ENCODE measurements around the gene E2F2. TPM values are rescaled to one million over a fixed set of nuclear protein-coding genes. Genes with fewer than 3 reads are reported as not detected.

The E2F2 gene
- total RNA-seq, 4 donors from 2014 or later: 0.40 TPM; not detected in 3

- peaks cover 21 to 22% of the 10 kb centered on the region in 2 donors for H3K4me1 ChIP-seq
Measured at GRCh38 chr1:23526329-23527041, 4.5 kb downstream of the E2F2 start.

GRCh38 chr1:23525558-23526250 lies 5.3 kb downstream of the E2F2 start:
- TF ChIP-seq POLR2A (IDR thresholded peaks at IDR 0.05) (no peak), CTCF (IDR thresholded peaks at IDR 0.05 in 4 of 5, conservative IDR thresholded peaks at IDR 0.05 in 1 of 5) (no peak)
- DNase-seq (no peak), ATAC-seq (no peak)
- no peak overlapping the region for H3K27ac ChIP-seq
- intact Hi-C loops (cut with DNase I; ENCODE audit: low total_unique reads) (no loop called here), in situ Hi-C loops (cut with MboI; ENCODE audit: low sequenced_read_pairs in 4 of 4) (no loop called here)
- no peaks in the 10 kb centered on the region for H3K36me3 ChIP-seq
- H3K4me3 ChIP-seq: no peak overlapping the region
- H3K9me3 ChIP-seq: no peaks in the 10 kb centered on the region
- peaks cover 0 to 7% (median 4%) of the 10 kb centered on the region in 3 donors for H3K27me3 ChIP-seq
- peaks cover 16% of the 10 kb centered on the region in 2 donors for H3K4me1 ChIP-seq

More at GRCh38 chr1:23526329-23527041, 4.5 kb downstream of the E2F2 start:
- in situ Hi-C loops (cut with MboI; ENCODE audit: low sequenced_read_pairs in 4 of 4): no loop called here
- no peak overlapping the region for H3K4me3 ChIP-seq
- no peak for DNase-seq
- intact Hi-C loops (cut with DNase I; ENCODE audit: low total_unique reads): no loop called here
- TF ChIP-seq CTCF (IDR thresholded peaks at IDR 0.05 in 4 of 5, conservative IDR thresholded peaks at IDR 0.05 in 1 of 5) (no peak), POLR2A (IDR thresholded peaks at IDR 0.05) (no peak)
- ATAC-seq: no peak
- no peak overlapping the region for H3K27ac ChIP-seq
- H3K27me3 ChIP-seq: peaks cover 0 to 7% (median 5%) of the 10 kb centered on the region in 3 donors
- H3K36me3 ChIP-seq: no peaks in the 10 kb centered on the region
- no peaks in the 10 kb centered on the region for H3K9me3 ChIP-seq

GRCh38 chr1:23524716-23525401 lies 6.2 kb downstream of the E2F2 start:
- H3K27ac ChIP-seq: no peak overlapping the region
- in situ Hi-C loops (cut with MboI; ENCODE audit: low sequenced_read_pairs in 4 of 4): no loop called here

GRCh38 chr1:23524163-23524562 lies 6.9 kb downstream of the E2F2 start:
- ATAC-seq (no peak), DNase-seq (no peak)
- no peaks in the 10 kb centered on the region for H3K27me3 ChIP-seq
- no peaks in the 10 kb centered on the region for H3K9me3 ChIP-seq
- peaks cover 11% of the 10 kb centered on the region in 2 donors for H3K4me1 ChIP-seq
- H3K27ac ChIP-seq: no peak overlapping the region
- TF ChIP-seq POLR2A (IDR thresholded peaks at IDR 0.05) (no peak), CTCF (IDR thresholded peaks at IDR 0.05 in 4 of 5, conservative IDR thresholded peaks at IDR 0.05 in 1 of 5) (no peak)
- no peaks in the 10 kb centered on the region for H3K36me3 ChIP-seq
- in situ Hi-C loops (cut with MboI; ENCODE audit: low sequenced_read_pairs in 4 of 4): no loop called here
- intact Hi-C loops (cut with DNase I; ENCODE audit: low total_unique reads): no loop called here
- H3K4me3 ChIP-seq: no peak overlapping the region

More at GRCh38 chr1:23524716-23525401, 6.2 kb downstream of the E2F2 start:
- H3K36me3 ChIP-seq: no peaks in the 10 kb centered on the region
- H3K9me3 ChIP-seq: no peaks in the 10 kb centered on the region
- intact Hi-C loops (cut with DNase I; ENCODE audit: low total_unique reads): no loop called here
- no peak overlapping the region for H3K4me3 ChIP-seq
- TF ChIP-seq POLR2A (IDR thresholded peaks at IDR 0.05): no peak
- TF ChIP-seq CTCF (IDR thresholded peaks at IDR 0.05 in 4 of 5, conservative IDR thresholded peaks at IDR 0.05 in 1 of 5): no peak
- H3K4me1 ChIP-seq: peaks cover 11% of the 10 kb centered on the region in 2 donors
- no peaks in the 10 kb centered on the region for H3K27me3 ChIP-seq
- ATAC-seq (no peak), DNase-seq (no peak)

All from gastrocnemius medialis (tissue), 4 donors.